Smooth muscle cell (in vitro differentiated cells): ENCODE measurements around the gene EDN2. TPM values are rescaled to one million over a fixed set of nuclear protein-coding genes. Genes with fewer than 3 reads are reported as not detected.

Experiments used
- DNase-seq: peaks from one replicate; lab custom pipeline; 2025; ENCODE audit not compliant: unreplicated experiment; lab: John Stamatoyannopoulos, UW
- H2AFZ ChIP-seq: fragments of 200-600 bp; sonication (generic); 2 replicates; pipeline ENCODE4 v1.6.0; 2016; ENCODE audit warnings: antibody characterized with exemption, low read depth, mild to moderate bottlenecking
- H3F3A ChIP-seq: fragments of 200-600 bp; sonication (generic); 2 replicates; pipeline ENCODE4 v1.6.0; 2017; ENCODE audit warnings: antibody characterized with exemption, low read depth
- H3K27ac ChIP-seq: fragments of 200-600 bp; sonication (generic); 2 replicates; pipeline ENCODE4 v1.5.1; 2016; ENCODE audit warnings: low read depth, mild to moderate bottlenecking
- H3K27me3 ChIP-seq: fragments of 200-600 bp; sonication (generic); 2 replicates; pipeline ENCODE4 v1.6.1; 2016; ENCODE audit warnings: low read depth, mild to moderate bottlenecking
- H3K36me3 ChIP-seq: fragments of 200-600 bp; sonication (generic); 2 replicates; pipeline ENCODE4 v1.5.1; 2016; ENCODE audit warnings: low read depth
- H3K4me1 ChIP-seq: fragments of 200-600 bp; sonication (generic); 2 replicates; pipeline ENCODE4 v1.5.1; 2016; ENCODE audit warnings: low read depth
- H3K4me2 ChIP-seq: fragments of 200-600 bp; sonication (generic); 2 replicates; pipeline ENCODE4 v1.6.0; 2016; ENCODE audit warnings: mild to moderate bottlenecking
- H3K4me3 ChIP-seq: fragments of 200-600 bp; sonication (generic); 2 replicates; pipeline ENCODE4 v1.5.1; 2016; ENCODE audit warnings: mild to moderate bottlenecking
- H3K79me2 ChIP-seq: fragments of 200-600 bp; sonication (generic); 2 replicates; pipeline ENCODE4 v1.6.0; 2016; ENCODE audit warnings: low read depth, mild to moderate bottlenecking
- H3K9ac ChIP-seq: fragments of 200-600 bp; sonication (generic); 2 replicates; pipeline ENCODE4 v1.6.0; 2016; ENCODE audit warnings: low read depth
- H3K9me3 ChIP-seq: fragments of 200-600 bp; sonication (generic); replicated peaks from 2 replicates; pipeline ENCODE4 v1.5.1; 2016; ENCODE audit warnings: low read depth
- H4K20me1 ChIP-seq: fragments of 200-600 bp; sonication (generic); 2 replicates; pipeline ENCODE4 v1.6.0; 2016; ENCODE audit warnings: low read depth
- CTCF ChIP-seq: fragments of 200-600 bp; sonication (generic); IDR thresholded peaks from 2 replicates; pipeline ENCODE4 v1.5.1; 2017; ENCODE audit warnings: borderline replicate concordance, mild to moderate bottlenecking, antibody characterized with exemption; ENCODE audit not compliant: insufficient read depth, poor library complexity, severe bottlenecking
- WGBS: methylation state at CpG from one replicate; pipeline ENCODE4 v1.1.7; 2016; ENCODE audit warnings: low lambda C conversion rate; 5-methylcytosine and 5-hydroxymethylcytosine counted together
- polyA plus RNA-seq: library from polyadenylated mRNA; unstranded; fragments of >200 nt; fragmentation: Nextera tagmentation; extraction: Ambion mirVana; gene quantifications from 2 replicates; pipeline ENCODE4 v1.2.1, GENCODE V29; 2016
- total RNA-seq: library from RNA; depleted of rRNA; stranded (reverse); fragments of >200 nt; gene quantifications from 2 replicates; pipeline ENCODE4 v1.2.3, GENCODE V29; 2014

The EDN2 gene
- total and polyA plus RNA-seq, 2 experiments from 2014 or later: not detected

- no peak for DNase-seq
- no peak for TF ChIP-seq CTCF
- Histone ChIP-seq H3K36me3 (no peaks in the 10 kb centered on the region), H3K4me2 (no peak overlapping the region), H3F3A (no peaks in the 10 kb centered on the region), H3K4me1 (no peaks in the 10 kb centered on the region), H3K27ac (no peak overlapping the region), H3K79me2 (no peaks in the 10 kb centered on the region), H3K9me3 (no peaks in the 10 kb centered on the region), H4K20me1 (no peaks in the 10 kb centered on the region), H3K4me3 (no peak overlapping the region), H2AFZ (no peak overlapping the region), H3K9ac (no peak overlapping the region), H3K27me3 (no peaks in the 10 kb centered on the region)
- WGBS: 99% methylated on average over 5 of the region's 7 CpGs
Measured at GRCh38 chr1:41511239-41511540, 26.7 kb upstream of the EDN2 start.

GRCh38 chr1:41510531-41511238 is 26.2 kb upstream of the EDN2 start:
- Histone ChIP-seq H3F3A (no peaks in the 10 kb centered on the region), H3K27me3 (no peaks in the 10 kb centered on the region), H3K79me2 (no peaks in the 10 kb centered on the region), H3K4me2 (no peak overlapping the region), H3K9ac (no peak overlapping the region), H3K9me3 (no peaks in the 10 kb centered on the region), H3K36me3 (no peaks in the 10 kb centered on the region), H2AFZ (no peak overlapping the region), H3K4me1 (no peaks in the 10 kb centered on the region), H3K27ac (no peak overlapping the region), H4K20me1 (no peaks in the 10 kb centered on the region), H3K4me3 (no peak overlapping the region)
- no peak for TF ChIP-seq CTCF
- WGBS: 99% methylated on average over 23 of the region's 41 CpGs
- no peak for DNase-seq

DNA sequence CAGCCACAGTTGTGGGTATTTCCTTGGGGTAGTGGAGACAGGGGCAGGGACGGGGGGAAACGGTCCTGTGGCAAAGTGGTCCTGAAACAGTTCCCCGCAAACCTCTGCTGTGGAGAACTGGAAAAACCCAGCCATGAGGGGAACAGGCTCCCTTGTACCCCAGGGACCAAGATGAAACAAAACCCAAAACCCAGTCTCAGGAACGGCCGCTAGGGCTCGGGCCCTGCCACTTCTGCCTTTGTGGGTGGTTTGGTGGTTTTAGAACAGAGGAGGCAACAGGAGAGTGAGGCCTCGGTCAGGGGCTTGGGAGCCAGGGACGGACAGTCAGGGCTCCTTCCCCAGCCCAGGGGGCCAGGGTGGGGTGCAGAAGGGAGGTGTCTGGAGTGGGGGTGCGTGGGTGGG is 24.8 kb upstream of the EDN2 start:
- WGBS: 96% methylated on average over 8 of the region's 9 CpGs
- no peaks in the 10 kb centered on the region for H3K79me2 ChIP-seq

More for the DNA sequence above, 24.8 kb upstream of the EDN2 start:
- TF ChIP-seq CTCF: no peak
- Histone ChIP-seq H3K9me3 (no peaks in the 10 kb centered on the region), H2AFZ (no peak overlapping the region), H3K27me3 (no peaks in the 10 kb centered on the region), H3K9ac (no peak overlapping the region), H4K20me1 (no peaks in the 10 kb centered on the region), H3K4me3 (no peak overlapping the region), H3K27ac (no peak overlapping the region), H3K4me1 (no peaks in the 10 kb centered on the region), H3K36me3 (no peaks in the 10 kb centered on the region), H3F3A (peaks cover 3% of the 10 kb centered on the region), H3K4me2 (no peak overlapping the region)
- DNase-seq: no peak
